BE2C (cell line): Measurements from ENCODE around the gene PAPPA2.

ENCODE experiments used
- DNase-seq: peaks from one replicate; pipeline ENCODE4 v3.0.0-alpha.2; 2020
- H3K27me3 ChIP-seq: fragments of 250-450 bp; sonication (Bioruptor Pico); 2 replicates; pipeline ENCODE4 v1.5.1; 2020; ENCODE audit warnings: mild to moderate bottlenecking
- H3K36me3 ChIP-seq: fragments of 250-450 bp; sonication (Bioruptor Pico); 2 replicates; pipeline ENCODE4 v1.5.1; 2020; ENCODE audit warnings: mild to moderate bottlenecking
- H3K4me1 ChIP-seq: fragments of 250-450 bp; sonication (Bioruptor Pico); 2 replicates; pipeline ENCODE4 v1.5.1; 2020
- H3K4me3 ChIP-seq: 2 replicates; pipeline ENCODE4 v1.5.1; 2011; ENCODE audit warnings: low read depth, low read length
- H3K9me3 ChIP-seq: fragments of 250-450 bp; sonication (Bioruptor Pico); 2 replicates; pipeline ENCODE4 v1.5.1; 2020
- TF ChIP-seq, protein P1 (sequence below): IDR thresholded peaks from 2 replicates; pipeline ENCODE4 v1.5.1; 2012; ENCODE audit warnings: mild to moderate bottlenecking, low read depth, low read length

PAPPA2 gene

DNA sequence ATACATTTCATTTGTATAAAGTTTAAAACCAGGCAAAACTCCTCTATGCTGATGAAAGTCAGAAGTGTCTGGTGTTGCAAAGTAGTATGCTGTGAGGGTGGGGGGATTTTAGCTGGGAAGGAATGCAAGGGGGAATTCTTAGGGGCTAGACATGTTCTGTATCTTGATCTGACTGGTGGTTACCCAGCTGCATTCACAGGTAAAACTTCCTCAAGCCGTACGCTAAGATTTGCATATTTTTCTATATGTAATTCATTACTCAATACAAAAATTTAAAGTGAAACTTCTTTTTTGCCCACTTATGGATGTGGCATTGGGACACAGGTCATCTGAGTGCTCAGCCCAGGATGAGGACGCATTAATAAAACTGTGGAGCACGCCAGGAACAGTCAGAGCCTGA is 323.3 kb downstream of the PAPPA2 start:
- no peaks in the 10 kb centered on the region for H3K4me1 ChIP-seq
- DNase-seq, result no peak
- TF ChIP-seq, protein P1, sequence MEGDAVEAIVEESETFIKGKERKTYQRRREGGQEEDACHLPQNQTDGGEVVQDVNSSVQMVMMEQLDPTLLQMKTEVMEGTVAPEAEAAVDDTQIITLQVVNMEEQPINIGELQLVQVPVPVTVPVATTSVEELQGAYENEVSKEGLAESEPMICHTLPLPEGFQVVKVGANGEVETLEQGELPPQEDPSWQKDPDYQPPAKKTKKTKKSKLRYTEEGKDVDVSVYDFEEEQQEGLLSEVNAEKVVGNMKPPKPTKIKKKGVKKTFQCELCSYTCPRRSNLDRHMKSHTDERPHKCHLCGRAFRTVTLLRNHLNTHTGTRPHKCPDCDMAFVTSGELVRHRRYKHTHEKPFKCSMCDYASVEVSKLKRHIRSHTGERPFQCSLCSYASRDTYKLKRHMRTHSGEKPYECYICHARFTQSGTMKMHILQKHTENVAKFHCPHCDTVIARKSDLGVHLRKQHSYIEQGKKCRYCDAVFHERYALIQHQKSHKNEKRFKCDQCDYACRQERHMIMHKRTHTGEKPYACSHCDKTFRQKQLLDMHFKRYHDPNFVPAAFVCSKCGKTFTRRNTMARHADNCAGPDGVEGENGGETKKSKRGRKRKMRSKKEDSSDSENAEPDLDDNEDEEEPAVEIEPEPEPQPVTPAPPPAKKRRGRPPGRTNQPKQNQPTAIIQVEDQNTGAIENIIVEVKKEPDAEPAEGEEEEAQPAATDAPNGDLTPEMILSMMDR, result no peak

DNA sequence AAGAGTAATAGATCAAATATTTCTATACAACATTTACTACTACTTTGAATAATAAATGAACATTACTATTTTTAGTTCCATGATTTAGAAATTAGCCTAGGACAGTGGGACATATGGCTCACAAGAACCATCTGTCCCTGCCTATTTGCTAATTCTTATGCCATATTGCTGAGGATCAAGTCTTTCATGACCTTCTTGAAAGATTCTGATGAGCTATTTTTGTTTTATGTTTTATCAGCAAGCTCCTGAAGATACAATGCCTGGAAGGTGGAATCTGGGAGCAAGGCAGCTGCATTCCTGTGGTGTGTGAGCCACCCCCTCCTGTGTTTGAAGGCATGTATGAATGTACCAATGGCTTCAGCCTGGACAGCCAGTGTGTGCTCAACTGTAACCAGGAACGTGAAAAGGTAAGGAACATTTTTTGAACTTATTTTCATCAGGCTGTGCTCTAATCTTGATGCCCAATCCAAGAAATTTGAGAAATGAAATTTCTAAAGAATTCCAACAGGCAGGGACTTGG is 326.7 kb downstream of the PAPPA2 start:
- Histone ChIP-seq H3K4me1 (no peaks in the 10 kb centered on the region), H3K27me3 (no peaks in the 10 kb centered on the region), H3K4me3 (no peak overlapping the region), H3K9me3 (no peaks in the 10 kb centered on the region), H3K36me3 (no peaks in the 10 kb centered on the region)
- TF ChIP-seq, protein P1, result no peak
- no peak for DNase-seq

More for the DNA sequence above, 323.3 kb downstream of the PAPPA2 start:
- no peaks in the 10 kb centered on the region for H3K9me3 ChIP-seq
- no peaks in the 10 kb centered on the region for H3K27me3 ChIP-seq
- H3K36me3 ChIP-seq, result no peaks in the 10 kb centered on the region
- no peak overlapping the region for H3K4me3 ChIP-seq

DNA sequence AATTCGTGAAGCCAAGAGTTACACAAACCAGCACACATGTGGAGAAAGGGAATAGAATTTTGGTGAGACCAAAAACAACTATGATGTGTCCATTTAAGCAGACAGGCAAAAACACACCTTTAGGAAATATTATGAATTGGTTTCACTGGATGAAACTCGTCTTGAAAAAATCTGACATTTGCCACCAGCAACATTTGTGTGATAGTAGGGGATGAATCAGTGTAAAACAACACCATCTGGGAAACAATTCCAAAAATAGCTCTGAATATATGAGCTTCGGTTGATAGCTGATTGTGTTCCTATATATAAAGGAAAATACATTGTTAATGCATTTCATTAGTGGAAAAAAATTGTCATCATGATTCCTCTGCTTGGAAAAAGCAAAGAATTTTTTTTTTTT is 327.8 kb downstream of the PAPPA2 start:
- H3K36me3 ChIP-seq, result no peaks in the 10 kb centered on the region
- no peak for DNase-seq
- no peaks in the 10 kb centered on the region for H3K9me3 ChIP-seq
- H3K4me3 ChIP-seq, result no peak overlapping the region
- no peaks in the 10 kb centered on the region for H3K27me3 ChIP-seq
- TF ChIP-seq, protein P1, result no peak
- H3K4me1 ChIP-seq, result no peaks in the 10 kb centered on the region

DNA sequence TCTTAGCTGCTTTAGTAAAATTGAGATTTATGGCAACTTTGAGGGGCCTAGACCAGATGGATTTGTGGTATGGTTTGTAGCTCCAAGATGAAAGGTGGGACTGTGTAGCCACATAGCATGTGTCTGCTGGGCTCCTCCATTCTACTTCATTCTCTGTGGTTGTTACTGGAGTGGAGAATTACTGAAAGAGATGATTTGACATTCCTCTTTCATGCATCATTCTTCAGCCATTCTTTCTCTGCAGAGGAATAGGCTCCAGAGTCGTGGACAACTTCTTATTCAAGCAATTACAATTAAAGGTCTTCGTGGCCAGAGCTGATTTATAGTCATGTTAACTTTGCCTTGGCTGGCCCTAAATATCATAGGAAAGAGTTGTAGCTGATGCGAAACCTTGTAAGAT is 328.9 kb downstream of the PAPPA2 start:
- Histone ChIP-seq H3K27me3 (no peaks in the 10 kb centered on the region), H3K9me3 (no peaks in the 10 kb centered on the region), H3K4me1 (no peaks in the 10 kb centered on the region), H3K4me3 (no peak overlapping the region), H3K36me3 (no peaks in the 10 kb centered on the region)
- TF ChIP-seq, protein P1, result no peak
- no peak for DNase-seq

DNA sequence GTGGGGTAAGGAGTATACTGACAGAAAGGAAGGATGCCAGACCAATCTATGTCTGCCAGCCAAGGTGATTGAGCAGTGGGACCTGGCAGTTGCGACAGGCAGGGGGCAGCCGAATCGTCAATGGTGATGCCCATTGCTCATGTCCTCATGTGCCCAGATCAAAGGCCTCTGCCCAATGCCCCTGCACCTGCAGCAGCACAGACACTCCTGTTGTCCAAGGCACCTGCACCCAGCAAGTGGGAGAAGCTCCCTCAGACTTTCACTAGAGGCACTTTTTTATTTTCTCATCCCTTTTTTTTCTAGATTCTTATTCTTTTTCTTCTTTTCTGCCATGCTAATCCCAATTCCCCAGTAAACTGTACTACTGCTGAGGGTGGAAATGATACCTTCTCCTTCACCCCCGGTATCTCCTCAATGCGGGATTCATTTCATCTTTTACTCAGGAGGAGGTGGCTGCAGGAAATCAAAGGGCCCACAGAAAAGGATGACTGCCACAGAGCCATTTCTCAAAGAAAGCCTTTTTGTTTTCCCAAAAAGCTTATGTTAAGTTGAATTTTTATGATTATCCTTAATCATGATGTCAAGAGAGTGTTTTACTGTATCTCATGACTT is 332.0 kb downstream of the PAPPA2 start:
- no peaks in the 10 kb centered on the region for H3K36me3 ChIP-seq
- TF ChIP-seq, protein P1, result no peak

DNA sequence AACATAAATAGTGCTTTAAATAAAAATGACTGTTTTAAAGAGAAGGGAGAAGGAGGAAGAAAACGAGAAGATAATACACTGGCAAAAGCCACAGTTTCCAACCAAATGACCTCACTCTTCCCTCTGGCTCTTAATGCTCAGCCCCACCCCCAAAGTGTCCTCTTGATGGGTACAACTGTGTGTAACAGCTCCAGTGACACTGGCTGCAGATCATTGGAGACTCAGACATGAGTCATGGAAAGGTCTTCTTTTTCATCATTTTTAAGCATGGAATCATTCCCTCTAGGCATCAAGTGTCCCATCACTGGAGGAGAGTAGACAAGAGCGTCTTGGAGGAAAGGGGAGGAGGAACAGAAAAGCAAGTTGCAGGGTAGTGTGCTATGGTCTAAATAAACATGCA is 333.0 kb downstream of the PAPPA2 start:
- TF ChIP-seq, protein P1, result no peak
- DNase-seq, result no peak
- Histone ChIP-seq H3K4me1 (no peaks in the 10 kb centered on the region), H3K27me3 (no peaks in the 10 kb centered on the region), H3K9me3 (no peaks in the 10 kb centered on the region), H3K36me3 (no peaks in the 10 kb centered on the region), H3K4me3 (no peak overlapping the region)

More for the DNA sequence above, 332.0 kb downstream of the PAPPA2 start:
- Histone ChIP-seq H3K27me3 (no peaks in the 10 kb centered on the region), H3K9me3 (no peaks in the 10 kb centered on the region), H3K4me1 (no peaks in the 10 kb centered on the region), H3K4me3 (no peak overlapping the region)
- no peak for DNase-seq
